GM19025 (cell line): Measurements from ENCODE around the gene MTMR3.

Experiments used
- ATAC-seq: cut with Tn5 transposase; IDR thresholded peaks from one replicate; pipeline ENCODE4 v1.9.1; 2021; ENCODE audit warnings: mild to moderate bottlenecking, low read depth, moderate library complexity; ENCODE audit not compliant: unreplicated experiment

MTMR3 gene

DNA sequence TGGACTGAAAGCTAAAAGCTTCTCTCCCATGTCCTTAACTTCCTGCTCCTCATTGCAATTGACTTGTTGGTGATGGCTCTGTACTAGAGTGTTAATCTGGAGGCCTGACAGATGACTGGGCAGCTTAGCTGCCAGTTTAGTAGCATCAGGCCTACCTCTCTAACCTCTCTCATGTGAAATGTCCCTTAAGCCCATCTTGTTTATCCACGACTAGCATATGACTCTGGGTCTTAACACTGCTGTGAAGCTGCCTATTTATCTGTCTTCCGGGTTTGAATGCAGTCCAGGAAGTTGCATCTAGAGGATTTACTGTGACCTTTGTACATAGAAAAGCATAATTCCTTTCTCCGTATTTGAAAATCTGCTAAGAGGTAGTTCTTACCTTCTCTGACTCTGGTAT lies 112.0 kb downstream of the MTMR3 start:
- no peak for ATAC-seq

- no peak for ATAC-seq
Measured at GRCh38 chr22:29997107-29997506, 114.1 kb downstream of the MTMR3 start.

GRCh38 chr22:29997516-29997915 lies 114.5 kb downstream of the MTMR3 start:
- ATAC-seq, result no peak

- no peak for ATAC-seq
Measured at GRCh38 chr22:29998627-29999384, 115.8 kb downstream of the MTMR3 start.

- ATAC-seq, result no peak
Measured at GRCh38 chr22:30000566-30000965, 117.6 kb downstream of the MTMR3 start.

- ATAC-seq, result no peak
Measured at GRCh38 chr22:30001459-30001858, 118.5 kb downstream of the MTMR3 start.

- no peak for ATAC-seq
Measured at GRCh38 chr22:30002861-30003486, 120.0 kb downstream of the MTMR3 start.

DNA sequence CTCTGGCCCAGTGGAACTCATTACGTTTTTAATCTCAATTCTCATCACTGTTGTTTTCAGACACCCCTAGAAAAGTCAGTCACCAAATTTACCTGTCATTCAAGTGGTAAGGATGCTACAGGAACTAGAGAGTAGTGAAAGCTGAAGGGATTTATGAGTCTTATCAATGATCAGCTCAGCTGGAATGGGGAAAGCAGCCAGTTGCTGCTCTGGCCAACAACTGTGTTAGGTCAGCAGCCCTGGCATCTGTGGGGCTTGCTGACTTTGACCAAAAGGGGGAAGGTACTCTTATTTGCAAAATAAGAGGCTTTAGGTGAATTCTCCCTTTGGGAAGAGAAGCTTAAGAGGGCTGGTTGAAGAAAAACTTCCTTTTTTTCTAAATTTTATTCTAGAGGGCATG lies 121.1 kb downstream of the MTMR3 start:
- ATAC-seq, result no peak

DNA sequence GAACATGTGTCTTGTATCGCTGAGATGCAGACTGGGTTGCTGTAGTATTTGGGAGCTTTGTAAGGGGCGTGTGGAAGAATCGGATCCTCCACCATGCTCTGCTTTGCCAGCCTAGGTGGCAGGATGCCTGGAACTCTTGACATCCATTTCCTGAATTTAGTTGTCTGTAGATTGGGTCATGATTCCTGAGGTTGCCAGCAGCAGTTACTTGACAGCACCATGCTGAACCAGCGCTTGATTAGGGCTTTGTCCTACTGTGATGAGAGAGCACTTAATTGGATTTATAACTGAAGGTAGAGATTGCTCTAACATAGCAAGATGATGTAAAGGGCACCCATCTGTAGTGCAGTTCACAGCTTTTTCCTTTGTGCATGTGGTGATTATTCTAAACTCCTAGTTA lies 121.7 kb downstream of the MTMR3 start:
- ATAC-seq, result no peak

DNA sequence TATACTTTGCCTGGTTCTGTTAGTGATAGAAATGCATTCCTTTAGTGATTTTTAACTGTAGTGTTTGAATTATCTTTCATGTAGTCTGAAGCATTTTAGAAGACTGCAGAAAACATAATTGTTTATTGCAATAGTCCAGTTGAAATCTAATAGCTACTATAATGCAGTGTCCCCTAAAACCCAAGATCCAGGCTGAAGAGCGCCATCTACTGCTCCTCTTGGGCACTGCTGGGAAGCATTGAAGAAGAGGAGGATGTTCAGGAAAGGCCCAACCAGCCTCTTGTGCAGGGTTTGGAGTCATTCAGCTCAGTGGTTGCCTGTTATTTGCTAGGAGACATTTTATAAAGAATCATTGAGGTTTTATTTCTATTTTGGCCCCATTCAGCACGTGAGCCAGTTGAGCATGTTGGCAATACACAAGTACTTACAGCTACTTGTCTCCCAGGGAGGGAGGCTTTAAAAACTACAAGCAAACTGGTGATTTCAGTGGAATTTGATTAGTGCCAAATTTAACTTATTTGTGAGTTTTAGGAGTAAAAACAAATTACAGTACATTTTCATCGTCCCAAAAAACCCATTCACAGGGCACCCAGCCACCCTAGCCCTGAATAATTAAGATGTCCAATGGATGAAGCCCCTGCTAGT lies 122.4 kb downstream of the MTMR3 start:
- ATAC-seq, result no peak

DNA sequence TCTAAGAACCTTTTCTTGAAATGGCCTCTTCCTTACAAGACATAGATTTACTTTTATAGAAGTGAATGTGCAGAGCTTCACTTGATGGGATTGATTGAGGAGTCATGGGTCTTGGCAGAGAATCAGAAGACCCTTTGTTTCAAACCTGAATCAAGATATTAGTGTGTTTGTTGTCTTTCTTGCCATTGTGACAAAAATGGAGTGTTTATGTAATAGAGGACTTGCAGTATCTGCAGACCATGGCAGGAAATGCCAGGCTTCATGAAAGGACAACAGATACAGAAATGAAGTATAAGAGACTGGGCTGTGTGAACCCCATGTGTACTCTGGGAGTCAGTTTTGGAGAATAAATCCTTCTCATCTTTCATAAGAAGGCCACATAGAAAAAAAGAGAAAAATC lies 124.4 kb downstream of the MTMR3 start:
- ATAC-seq, result no peak

DNA sequence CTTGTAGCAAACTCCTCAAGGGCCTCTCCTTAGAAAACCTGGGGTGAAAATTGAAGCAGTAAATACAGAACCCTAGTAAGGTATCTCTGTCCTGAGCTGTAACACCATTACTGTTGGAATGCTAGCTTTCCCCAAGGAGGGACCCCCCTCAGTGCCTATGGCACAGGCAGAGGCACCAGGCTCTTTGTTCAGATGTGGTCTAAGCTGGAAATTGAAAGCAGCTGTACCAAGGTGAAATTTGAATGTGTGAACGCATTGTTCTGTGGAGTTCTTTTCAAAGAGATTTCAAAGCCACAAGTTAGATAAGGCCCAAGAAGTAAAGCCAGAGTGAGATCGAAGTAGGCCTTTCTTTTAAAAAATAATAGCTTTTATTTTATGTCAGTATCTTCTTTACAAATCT lies 125.4 kb downstream of the MTMR3 start:
- no peak for ATAC-seq

DNA sequence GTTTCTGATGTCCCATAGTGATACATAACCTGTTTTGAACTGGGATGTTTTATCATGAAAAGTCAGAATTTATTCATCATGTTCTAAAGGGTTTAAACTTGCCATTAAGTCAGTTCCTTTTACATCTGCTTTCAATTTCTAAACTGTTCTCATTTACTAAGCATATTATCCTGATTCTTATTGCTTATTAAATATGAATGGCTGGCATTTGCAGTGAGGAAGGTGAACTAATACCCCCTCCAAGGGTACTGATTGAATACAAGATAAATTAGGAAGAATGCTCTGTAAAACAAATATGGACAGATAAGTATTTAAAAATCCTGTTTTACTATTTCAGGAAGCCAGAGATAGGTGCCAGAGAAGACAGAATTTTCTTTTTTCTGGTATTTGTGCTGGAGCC lies 126.5 kb downstream of the MTMR3 start:
- no peak for ATAC-seq

DNA sequence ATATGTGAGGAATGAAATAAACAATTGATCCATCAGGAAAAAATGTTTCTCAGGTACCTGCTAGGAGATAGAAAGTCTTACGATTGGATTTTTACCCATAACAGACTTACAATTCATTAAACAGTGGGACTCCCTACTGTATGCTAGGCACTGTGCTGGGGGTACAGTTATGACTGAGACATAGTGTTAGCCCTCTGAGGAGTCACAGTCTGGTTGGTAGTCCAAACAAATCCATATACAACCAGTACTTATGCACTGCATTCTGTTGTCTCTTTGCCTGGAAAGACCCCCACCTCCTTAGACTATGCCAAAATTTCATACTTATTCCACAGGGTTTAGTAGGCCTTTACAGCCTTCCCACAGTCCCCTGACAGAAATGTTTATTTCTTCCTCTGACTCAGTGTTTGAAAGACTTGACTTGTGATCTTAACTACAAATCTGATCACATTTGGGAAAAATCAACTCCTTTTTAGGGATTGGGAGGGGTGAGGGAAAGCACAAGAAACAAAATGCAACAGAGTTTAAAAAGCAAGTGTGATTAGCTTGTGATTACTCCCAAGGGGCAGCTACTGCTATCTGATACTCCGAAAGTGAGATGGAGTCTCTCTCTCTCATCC lies 127.9 kb downstream of the MTMR3 start:
- no peak for ATAC-seq

- no peak for ATAC-seq
Measured at GRCh38 chr22:30013201-30013600, 130.2 kb downstream of the MTMR3 start.

DNA sequence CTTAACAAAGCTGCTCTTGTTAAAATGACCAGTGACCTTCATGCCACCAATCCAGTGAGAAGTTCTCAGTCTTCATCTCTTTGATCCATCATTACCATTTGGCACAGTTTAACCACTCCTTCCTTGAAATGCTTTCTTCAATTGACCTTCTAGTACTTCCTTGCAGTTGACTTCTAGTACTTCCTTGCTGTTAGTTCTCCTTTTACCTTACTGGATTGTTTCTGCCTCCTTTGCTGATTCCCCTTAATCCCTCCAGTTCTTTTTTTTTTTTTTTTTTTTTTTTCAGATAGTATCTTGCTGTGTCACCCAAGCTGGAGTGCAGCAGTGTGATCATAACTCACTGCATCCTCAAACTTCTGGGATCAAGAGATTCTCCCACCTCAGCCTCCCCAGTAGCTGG lies 131.3 kb downstream of the MTMR3 start:
- ATAC-seq, result no peak

DNA sequence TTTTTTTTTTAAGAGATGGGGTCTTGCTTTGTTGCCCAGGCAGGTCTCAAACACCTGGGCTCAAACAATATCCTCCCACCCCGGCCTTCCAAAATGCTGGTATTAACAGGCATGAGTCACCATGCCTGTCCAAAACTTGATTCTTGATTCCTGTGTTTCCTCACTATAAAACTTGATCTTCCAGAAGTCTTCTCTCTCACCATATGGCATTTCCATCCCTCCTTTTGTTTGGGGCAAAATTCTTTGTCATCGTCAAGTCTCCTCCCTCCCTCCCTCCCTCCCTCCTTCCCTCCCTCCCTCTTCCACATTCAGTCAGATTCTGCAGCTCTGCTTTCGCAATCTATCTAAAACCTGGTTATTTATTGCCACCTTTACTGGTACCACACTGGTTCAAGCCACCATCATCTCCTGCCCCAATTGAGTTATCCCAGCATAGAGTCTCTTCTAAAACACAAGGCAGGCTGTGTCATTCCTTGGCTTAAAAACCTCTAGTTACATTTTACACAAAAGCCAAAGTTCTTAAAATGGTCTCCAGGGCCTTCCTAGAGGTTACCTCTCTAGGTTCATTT lies 132.3 kb downstream of the MTMR3 start:
- no peak for ATAC-seq

DNA sequence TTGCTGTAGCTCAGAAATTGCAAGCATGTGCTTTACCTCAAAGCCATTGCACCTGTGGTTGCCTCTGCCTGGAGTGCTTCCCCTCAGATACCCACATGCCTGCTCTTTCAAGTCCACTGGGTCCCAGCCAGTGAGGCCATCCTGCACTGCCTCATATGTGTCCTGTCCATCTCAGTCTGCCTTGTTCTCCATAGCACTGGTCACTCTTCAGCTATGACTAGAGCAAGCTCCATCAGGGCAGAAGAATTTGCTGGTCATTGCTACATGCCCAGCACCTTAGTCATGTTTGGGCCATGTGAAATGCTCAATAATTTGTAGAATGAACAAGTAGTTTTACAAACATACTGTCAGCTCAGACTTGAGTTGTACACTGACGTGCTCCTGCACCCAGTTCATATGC lies 132.9 kb downstream of the MTMR3 start:
- ATAC-seq, result no peak

DNA sequence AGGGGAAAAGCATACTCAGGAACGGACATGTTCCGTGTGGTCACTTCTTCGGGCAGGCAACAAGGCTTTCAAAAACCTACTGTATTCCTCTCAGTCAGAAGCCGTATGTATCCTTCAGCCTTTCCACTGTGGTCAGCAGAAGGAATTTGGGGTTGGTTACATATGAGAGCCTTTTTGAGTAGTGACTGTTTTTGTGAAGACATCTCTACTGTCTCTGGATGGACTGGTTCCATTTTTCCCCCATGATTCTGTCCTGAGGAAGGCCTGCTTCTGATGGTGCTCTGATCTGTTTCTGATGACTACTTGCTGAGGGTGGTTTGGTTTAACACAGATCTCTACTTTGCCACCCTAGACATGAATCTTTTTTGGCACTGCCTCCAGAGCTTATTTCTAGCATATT lies 133.6 kb downstream of the MTMR3 start:
- no peak for ATAC-seq

DNA sequence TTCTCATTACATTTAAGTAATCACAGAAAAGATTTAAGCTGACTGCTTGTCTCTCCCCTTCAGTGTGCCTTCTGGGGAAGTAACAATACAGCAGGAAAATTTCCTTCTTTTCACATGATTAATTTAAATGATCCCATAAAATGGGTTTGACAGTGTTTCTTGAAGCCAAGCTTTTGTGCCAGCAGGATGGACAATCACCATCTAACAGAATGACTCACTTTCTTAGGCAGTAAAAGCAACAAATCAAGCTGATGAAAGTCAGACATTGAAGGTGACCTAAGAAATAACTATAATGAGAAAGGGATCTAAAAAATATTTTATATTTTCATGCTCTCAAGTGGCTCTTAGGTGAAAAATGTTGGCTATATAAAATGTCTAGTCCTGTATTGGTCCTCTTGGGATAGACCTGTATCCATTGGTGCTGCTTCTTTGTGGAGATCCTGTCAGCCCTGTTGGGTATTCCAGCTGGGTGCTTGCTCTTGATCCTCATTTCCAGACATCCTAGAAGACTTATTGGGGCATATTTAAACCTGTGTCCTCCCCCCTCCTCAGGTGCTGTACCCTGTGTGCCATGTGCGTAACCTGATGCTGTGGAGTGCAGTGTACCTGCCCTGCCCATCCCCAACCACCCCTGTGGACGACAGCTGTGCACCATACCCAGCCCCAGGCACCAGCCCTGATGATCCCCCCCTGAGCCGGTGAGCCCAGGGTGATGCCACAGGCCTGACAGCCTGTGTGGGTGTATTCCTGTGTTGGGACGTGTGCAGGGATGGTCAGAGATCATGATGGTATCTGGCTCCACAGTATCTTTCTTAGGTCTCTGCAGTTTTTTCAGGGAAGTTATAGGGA lies 134.6 kb downstream of the MTMR3 start:
- ATAC-seq, result no peak
